GM13977 (cell line): Measurements from ENCODE around the gene CHMP6.

Experiments
- DNase-seq: peaks from one replicate; pipeline ENCODE4 v3.0.0; 2012; ENCODE audit warnings: low spot score
- in situ Hi-C: fragments of 300-500 bp; cut with MboI; formaldehyde crosslinking; loops from one replicate; pipeline ENCODE4 v1.12.0; 2022; ENCODE audit warnings: low sequenced_read_pairs, low pct_unique_long_range_greater_than_20kb, mixed read lengths, inconsistent platforms; ENCODE audit not compliant: unreplicated experiment
- TF ChIP-seq, protein P1 (sequence below): IDR thresholded peaks from 2 replicates; pipeline ENCODE4 v1.5.1; 2012; ENCODE audit warnings: mild to moderate bottlenecking, control low read depth; ENCODE audit not compliant: insufficient read depth; ENCODE audit errors: extremely low read depth, missing control alignments

CHMP6 gene

DNA sequence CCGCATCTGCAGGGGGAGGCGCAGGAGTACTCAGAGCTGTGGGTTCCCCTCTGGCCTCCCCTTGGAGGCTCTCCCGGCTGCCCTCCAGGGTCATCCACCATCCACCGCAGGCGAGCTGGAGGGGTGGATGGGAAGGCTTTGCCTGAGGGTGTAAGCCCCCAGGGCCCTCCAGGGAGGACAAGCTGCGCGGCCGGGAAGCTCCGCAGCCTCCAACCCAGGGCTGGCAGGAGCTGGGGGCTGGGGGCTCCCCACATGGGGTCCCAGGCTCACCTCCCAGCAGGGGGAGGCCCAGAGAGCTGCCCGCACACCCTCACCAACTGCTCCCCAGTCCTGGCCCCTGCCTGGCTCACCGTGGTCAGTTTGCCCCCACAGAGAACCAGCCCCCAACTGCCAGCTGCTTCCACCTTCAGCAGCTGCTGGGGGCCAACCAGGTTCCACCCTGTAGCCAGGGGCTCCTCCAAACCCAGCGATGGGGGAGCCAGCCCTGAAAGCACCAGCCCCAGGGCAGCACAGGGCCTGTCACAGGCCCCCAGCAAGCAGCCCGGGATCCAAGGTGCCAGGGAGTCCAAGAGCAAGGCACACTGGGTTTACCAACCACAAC, 19.8 kb upstream of the CHMP6 start:
- no peak for DNase-seq
- in situ Hi-C loops, result loop anchor here (5.0 to 25.0 kb wide), 2 partner anchors 410 to 545 kb away; no protein-coding TSS in a partner anchor
- TF ChIP-seq, protein P1, sequence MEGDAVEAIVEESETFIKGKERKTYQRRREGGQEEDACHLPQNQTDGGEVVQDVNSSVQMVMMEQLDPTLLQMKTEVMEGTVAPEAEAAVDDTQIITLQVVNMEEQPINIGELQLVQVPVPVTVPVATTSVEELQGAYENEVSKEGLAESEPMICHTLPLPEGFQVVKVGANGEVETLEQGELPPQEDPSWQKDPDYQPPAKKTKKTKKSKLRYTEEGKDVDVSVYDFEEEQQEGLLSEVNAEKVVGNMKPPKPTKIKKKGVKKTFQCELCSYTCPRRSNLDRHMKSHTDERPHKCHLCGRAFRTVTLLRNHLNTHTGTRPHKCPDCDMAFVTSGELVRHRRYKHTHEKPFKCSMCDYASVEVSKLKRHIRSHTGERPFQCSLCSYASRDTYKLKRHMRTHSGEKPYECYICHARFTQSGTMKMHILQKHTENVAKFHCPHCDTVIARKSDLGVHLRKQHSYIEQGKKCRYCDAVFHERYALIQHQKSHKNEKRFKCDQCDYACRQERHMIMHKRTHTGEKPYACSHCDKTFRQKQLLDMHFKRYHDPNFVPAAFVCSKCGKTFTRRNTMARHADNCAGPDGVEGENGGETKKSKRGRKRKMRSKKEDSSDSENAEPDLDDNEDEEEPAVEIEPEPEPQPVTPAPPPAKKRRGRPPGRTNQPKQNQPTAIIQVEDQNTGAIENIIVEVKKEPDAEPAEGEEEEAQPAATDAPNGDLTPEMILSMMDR, result no peak

DNA sequence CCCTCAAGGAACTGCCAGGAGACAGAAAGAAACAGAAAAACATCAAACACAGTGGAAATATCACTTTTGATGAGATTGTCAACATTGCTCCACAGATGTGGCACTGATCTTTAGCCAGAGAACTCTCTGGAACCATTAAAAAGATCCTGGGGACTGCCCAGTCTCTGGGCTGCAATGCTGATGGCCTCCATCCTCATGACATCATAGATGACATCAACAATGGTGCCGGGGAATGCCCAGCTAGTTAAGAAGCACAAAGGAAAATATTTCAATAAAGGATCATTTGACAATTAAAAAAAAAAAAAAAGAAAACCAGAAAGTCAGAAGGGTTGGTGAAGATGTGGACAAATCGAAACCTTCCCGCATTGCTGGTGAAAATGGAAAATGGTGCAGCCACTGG, 14.9 kb upstream of the CHMP6 start:
- DNase-seq, result no peak
- TF ChIP-seq, protein P1, result no peak
- in situ Hi-C loops, result no loop called here

DNA sequence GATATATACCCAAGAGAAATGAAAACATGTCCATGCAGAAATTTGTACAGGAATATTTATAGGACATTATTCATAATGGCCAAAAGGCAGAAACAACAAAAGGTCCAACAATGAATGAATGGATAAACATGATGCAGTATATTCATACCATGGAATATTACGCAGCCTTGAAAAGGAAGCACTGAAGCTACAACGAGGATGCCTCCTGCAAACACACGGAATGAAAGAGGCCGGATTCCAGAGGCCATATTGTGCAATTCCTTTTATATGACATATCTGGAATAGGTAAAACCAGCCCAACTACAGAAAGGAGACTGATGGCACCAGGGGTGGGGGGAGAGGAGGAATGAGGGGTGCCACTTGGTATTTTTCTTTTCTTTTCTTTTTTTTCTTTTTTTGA, 14.5 kb upstream of the CHMP6 start:
- TF ChIP-seq, protein P1, result no peak
- DNase-seq, result no peak
- in situ Hi-C loops, result no loop called here

DNA sequence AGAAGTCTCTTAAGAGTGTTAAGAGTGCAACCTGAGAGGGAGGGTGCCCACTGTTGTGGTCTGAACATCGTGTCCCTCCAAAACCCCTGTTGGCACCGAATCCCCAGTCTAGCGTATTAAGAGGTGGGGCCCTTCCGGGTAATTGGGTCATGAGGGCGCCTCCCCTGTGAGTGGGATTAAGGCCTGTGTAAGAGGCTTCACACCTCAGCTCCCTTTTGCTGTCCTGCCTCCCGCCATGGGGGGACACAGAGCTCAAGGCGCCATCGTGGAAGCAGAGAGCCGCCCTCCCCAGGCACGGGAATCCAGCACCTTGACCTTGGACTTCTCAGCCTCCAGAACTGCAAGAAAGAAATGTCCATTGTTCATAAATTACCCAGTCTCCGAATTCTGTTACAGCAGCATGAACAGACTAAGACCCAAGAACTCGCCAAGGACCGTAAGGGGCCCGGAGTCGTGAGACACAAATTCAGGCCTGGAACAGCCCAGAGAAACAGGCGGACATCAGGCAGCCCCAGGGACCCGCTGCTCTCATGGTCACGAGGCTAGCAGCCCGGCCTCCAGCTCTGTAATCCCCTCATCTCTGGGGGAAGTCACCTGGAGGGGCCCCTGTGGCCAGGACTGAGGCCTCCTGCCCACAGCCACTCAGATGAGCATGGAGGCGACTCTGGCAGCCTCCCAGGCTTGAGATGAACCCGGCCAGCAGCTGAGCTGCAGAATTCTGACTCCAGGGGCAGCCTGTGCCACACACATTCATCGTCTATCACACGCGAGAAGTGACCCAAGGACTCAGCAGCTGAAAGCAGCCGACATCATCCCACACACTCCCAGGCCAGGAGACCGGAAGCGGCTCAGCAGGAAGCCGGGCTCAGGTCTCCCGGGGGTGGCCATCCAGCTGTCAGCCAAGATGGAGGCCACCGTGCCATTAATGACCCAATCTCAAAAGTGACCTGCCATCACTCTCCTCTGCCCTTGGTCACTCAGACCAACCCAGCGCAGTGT, 12.8 kb upstream of the CHMP6 start:
- in situ Hi-C loops, result no loop called here
- DNase-seq, result no peak
- TF ChIP-seq, protein P1, result no peak

DNA sequence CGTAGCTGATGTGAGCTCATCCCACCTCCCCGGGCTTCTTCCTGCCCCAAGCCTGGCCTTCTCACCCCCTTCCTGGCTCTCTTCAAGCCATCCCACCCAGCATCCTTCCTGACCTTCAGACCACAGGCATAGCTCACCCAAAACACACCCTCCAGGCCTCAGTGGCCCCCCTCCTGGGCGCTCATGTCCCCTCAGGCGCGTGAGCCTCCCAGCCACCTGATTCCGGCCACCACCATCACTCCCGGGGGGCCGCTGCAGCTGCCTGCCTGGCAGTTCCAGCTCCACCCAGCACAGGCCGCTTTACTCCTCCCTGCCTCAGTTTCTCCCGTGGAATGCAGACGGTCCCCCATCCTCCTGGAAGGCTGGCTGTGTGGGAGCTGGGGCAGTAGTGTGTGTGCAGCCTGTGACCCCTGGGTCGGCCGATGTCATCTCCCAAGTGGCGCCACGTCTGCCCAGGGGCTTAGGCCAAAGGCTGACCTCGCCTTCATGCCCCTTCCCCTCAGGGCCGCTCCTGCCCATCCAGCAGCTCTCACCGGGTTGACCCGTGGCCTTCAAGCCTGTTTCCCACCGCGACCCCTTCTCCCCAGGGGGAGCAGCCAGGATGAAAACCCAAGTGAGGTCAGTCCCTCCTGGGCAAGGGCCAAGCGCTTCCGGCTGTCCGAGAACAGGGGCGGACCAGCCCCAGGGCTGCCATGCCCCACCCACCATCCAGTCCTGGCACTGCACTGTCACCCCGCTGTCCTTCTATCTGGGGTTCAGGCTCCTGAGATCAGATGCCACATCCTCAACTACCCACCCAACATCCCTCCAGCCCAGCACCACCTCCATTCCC, 11.9 kb upstream of the CHMP6 start:
- no peak for DNase-seq
- TF ChIP-seq, protein P1, result no peak
- in situ Hi-C loops, result no loop called here

DNA sequence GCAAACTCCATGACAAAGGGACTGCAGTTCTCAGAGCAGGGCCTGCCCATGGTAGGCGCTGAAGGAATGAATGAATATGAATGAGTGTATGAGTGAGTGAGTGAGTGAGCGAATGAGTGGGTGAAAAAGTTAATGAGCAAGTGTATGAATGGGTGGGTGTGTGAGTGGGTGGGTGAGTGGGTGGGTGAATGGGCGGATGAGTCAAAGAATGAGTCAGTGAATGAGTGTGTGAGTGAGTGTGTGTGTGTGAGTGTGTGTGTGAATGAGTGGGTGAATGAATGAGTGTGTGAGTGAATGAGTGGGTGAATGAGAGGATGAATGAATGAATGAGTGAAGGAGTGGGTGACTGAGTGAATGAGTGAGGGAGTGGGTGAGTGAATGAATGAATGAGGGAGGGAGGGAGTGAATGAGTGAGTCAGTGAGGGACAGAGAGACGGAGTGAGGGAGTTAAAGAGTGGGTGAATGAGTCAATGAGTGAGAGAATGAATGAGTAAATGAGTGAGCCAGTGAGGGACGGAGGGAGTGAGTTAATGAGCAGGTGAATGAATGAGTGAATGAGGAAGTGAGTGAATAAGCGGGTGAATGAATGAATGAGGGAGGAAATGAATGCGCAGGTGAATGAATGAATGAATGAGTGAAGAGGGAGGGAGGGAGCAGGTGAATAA, 11.1 kb upstream of the CHMP6 start:
- TF ChIP-seq, protein P1, result no peak
- in situ Hi-C loops, result no loop called here
- no peak for DNase-seq
